ENCODE data around the gene B3GNT3.

DNA sequence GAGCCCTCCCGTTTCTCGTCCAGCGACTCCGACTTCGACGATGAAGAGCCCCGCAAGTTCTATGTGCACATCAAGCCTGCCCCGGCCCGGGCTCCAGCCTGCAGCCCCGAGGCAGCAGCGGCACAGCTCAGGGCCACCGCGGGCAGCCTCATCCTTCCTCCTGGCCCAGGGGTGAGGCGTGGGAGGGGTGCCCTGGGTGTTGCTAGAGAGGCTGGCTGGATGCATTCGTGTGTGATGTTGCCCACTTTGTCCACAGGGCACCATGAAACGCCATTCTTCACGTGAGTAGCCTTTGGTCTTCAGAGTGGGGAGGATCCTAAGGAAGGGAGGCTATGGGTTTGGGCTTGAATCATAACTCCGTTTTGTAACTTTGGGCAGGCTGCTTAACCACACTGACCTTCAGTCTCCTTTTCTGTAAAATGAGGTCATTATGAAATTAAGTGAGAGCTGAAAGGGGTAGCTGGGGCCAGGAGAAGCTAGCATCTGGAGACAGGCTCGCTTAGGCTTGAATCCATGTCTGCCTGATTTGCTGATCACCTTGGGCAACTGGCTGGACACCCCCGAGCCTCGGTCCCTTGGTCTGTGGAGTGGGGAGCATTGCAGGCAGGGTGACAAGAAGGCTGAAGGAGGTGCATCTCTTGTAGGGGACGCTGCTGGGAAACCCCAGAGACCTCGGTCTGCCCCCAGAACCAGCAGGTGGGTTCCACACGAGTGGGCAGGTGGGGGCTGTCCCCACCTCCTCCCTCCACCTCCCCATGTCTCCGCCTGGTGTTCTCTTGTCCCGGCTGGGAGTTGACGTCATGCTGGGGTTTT lies 18.7 kb upstream of the B3GNT3 start:
- TF ChIP-seq EZH2 (IDR thresholded peaks at IDR 0.05; ENCODE audit: low read length, missing control alignments): no peak
- TF ChIP-seq, protein P1, sequence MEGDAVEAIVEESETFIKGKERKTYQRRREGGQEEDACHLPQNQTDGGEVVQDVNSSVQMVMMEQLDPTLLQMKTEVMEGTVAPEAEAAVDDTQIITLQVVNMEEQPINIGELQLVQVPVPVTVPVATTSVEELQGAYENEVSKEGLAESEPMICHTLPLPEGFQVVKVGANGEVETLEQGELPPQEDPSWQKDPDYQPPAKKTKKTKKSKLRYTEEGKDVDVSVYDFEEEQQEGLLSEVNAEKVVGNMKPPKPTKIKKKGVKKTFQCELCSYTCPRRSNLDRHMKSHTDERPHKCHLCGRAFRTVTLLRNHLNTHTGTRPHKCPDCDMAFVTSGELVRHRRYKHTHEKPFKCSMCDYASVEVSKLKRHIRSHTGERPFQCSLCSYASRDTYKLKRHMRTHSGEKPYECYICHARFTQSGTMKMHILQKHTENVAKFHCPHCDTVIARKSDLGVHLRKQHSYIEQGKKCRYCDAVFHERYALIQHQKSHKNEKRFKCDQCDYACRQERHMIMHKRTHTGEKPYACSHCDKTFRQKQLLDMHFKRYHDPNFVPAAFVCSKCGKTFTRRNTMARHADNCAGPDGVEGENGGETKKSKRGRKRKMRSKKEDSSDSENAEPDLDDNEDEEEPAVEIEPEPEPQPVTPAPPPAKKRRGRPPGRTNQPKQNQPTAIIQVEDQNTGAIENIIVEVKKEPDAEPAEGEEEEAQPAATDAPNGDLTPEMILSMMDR (conservative IDR thresholded peaks at IDR 0.05 in 1 of 2, IDR thresholded peaks at IDR 0.05 in 1 of 2; ENCODE audit: low read depth in 1 of 2, low read length in 2 of 2): no peak

Data from fibroblast of lung (primary cell).